ENCODE data around the gene TRMT6. TPM values are rescaled to one million over a fixed set of nuclear protein-coding genes. Genes with fewer than 3 reads are reported as not detected.

Gene TRMT6
- total RNA-seq, 4 donors from 2014 or later: 16.5 to 27.5 (median 19.0) TPM

DNA sequence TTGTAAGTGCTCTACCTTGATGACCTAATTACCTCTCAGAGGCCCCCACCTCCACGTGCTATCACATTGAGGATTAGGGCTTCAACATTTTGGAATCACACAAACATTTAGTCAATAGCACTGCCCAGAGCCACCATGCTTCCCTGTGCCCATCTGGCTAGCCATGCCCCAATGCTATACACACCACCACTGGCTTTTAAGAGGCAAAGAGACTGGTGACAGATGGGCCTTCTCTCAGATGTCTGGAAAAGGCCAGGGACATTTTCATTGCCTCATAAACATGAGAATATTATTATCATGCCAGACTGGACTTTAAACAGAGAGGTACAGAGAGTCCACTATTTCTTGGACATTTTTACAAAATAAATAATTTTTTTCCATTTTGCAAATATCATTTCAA is 29.8 kb downstream of the TRMT6 start:
- in situ Hi-C loops (cut with MboI; ENCODE audit: low sequenced_read_pairs in 4 of 4) (no loop called here), intact Hi-C loops (cut with DNase I; ENCODE audit: low total_unique reads) (no loop called here)
- no peak for TF ChIP-seq POLR2A (IDR thresholded peaks at IDR 0.05)
- TF ChIP-seq, protein P1, sequence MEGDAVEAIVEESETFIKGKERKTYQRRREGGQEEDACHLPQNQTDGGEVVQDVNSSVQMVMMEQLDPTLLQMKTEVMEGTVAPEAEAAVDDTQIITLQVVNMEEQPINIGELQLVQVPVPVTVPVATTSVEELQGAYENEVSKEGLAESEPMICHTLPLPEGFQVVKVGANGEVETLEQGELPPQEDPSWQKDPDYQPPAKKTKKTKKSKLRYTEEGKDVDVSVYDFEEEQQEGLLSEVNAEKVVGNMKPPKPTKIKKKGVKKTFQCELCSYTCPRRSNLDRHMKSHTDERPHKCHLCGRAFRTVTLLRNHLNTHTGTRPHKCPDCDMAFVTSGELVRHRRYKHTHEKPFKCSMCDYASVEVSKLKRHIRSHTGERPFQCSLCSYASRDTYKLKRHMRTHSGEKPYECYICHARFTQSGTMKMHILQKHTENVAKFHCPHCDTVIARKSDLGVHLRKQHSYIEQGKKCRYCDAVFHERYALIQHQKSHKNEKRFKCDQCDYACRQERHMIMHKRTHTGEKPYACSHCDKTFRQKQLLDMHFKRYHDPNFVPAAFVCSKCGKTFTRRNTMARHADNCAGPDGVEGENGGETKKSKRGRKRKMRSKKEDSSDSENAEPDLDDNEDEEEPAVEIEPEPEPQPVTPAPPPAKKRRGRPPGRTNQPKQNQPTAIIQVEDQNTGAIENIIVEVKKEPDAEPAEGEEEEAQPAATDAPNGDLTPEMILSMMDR (IDR thresholded peaks at IDR 0.05 in 4 of 5, conservative IDR thresholded peaks at IDR 0.05 in 1 of 5): no peak
- Histone ChIP-seq H3K36me3 (no peaks in the 10 kb centered on the region), H3K4me3 (no peak overlapping the region), H3K4me1 (no peaks in the 10 kb centered on the region), H3K27ac (no peak overlapping the region), H3K27me3 (no peaks in the 10 kb centered on the region), H3K9me3 (no peaks in the 10 kb centered on the region)
- DNase-seq: no peak
- no peak for ATAC-seq

DNA sequence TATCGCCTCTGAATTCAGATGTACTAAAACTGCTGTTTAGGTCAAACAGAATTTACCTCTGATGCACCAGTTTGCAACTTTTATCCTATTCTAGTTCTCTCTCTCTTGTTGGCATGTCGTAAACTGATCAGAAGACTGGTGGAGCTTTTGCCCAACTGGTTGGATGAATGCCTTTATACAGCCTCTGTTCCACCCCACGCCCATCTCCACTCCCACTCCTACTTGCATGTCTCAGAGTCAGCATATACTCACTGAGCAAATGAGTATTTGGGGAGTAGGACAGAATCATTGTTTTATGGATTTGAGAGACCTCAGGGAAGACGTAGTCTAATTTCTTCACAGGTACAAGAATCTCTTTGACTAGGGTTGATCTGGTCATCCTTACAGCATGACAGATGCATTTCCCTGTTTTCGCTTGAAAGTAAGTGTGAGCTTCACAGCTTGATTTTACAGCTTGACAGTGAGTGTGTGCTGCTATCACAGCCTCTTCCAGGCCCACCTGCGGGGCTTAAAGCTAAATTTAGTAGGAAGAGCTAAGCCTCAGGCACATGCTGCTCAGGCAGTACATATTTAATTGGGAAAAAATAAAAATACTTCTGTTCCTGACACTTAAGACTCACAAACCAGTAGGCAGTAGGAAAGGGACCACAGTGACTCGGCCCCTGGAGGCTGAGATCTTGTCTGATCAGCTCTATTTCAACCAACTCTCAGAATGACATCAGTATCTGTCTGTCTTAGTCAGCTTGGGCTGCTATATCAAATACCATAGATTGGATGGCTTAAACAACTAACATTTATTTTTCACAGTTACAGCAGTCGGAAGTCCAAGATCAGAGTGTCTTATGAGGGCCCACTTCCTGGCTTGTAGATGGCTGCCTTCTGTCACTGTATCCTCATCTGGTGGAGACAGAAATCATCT is 30.4 kb downstream of the TRMT6 start:
- no peaks in the 10 kb centered on the region for H3K27me3 ChIP-seq
- no peaks in the 10 kb centered on the region for H3K4me1 ChIP-seq
- intact Hi-C loops (cut with DNase I; ENCODE audit: low total_unique reads) (no loop called here), in situ Hi-C loops (cut with MboI; ENCODE audit: low sequenced_read_pairs in 4 of 4) (no loop called here)
- H3K27ac ChIP-seq: no peak overlapping the region
- no peak overlapping the region for H3K4me3 ChIP-seq
- H3K36me3 ChIP-seq: no peaks in the 10 kb centered on the region
- no peaks in the 10 kb centered on the region for H3K9me3 ChIP-seq
- DNase-seq (no peak), ATAC-seq (no peak)
- no peak for TF ChIP-seq POLR2A (IDR thresholded peaks at IDR 0.05)
- TF ChIP-seq, protein P1 (IDR thresholded peaks at IDR 0.05 in 4 of 5, conservative IDR thresholded peaks at IDR 0.05 in 1 of 5): no peak

DNA sequence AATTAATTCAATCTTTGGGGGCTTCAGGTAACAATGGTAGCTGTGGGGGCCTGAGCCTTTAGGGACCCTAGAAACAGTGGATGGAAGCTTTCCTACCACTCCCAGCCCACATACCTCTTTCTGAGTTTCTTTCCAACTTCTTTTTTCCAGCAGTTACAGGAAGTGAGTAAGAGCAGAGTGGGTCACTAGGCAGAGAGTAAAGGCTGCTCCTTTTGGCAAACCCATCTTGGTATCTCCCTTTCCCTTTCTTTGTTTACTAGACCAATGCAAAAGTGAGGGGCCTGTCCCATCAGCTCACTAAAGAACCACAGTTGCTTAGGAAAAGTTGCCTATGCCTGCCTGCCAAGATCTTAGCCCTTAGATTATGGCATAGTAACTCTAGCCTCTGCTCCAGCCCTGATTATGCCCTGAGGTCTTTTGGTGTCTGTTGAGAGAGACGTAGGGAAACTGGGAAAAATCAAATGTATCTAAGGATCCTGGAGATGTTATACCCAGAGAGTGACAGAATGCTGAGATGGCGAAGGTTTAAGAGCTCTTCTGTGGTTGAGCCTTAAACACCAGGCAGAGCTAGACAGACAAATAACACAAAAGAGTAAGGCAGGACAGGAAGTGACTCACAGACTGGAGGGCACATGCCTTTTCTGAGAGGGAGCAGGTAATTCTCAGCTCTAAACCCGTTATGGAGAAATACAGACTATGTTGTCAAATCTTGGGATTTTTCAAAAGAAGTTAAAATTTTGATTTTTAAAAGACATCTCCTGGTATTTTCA is 31.3 kb downstream of the TRMT6 start:
- ATAC-seq (no peak), DNase-seq (no peak)
- no peak overlapping the region for H3K27ac ChIP-seq
- no peak overlapping the region for H3K4me3 ChIP-seq
- H3K9me3 ChIP-seq: no peaks in the 10 kb centered on the region
- intact Hi-C loops (cut with DNase I; ENCODE audit: low total_unique reads): no loop called here
- no peaks in the 10 kb centered on the region for H3K4me1 ChIP-seq
- in situ Hi-C loops (cut with MboI; ENCODE audit: low sequenced_read_pairs in 4 of 4): no loop called here
- no peak for TF ChIP-seq POLR2A (IDR thresholded peaks at IDR 0.05)
- TF ChIP-seq, protein P1 (IDR thresholded peaks at IDR 0.05 in 4 of 5, conservative IDR thresholded peaks at IDR 0.05 in 1 of 5): no peak
- H3K27me3 ChIP-seq: no peaks in the 10 kb centered on the region
- no peaks in the 10 kb centered on the region for H3K36me3 ChIP-seq

DNA sequence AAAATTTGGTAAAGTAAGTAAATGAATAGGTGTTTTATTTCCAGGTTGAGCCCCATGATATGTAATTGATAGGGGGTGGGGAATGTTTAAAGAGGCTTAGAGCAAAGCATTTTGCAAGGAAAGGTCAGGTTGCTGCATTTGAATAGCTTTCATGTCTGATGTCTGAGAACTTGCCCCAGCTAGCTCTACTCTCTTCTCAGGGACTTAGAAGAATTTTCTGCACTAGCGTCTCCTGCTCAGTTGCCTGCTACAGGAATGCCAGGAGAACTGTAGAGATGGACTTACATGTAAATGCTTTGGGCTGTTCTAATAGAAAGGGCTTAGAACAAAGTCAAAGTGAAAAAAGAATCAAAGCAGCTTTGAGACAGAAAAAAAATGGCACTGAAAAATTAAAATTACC is 35.5 kb downstream of the TRMT6 start:
- Histone ChIP-seq H3K9me3 (no peaks in the 10 kb centered on the region), H3K4me1 (peaks cover 0 to 3% of the 10 kb centered on the region in 2 donors), H3K4me3 (no peak overlapping the region), H3K36me3 (no peaks in the 10 kb centered on the region), H3K27ac (no peak overlapping the region), H3K27me3 (peaks cover 0 to 13% (median 0%) of the 10 kb centered on the region in 3 donors)
- intact Hi-C loops (cut with DNase I; ENCODE audit: low total_unique reads): no loop called here
- TF ChIP-seq, protein P1 (IDR thresholded peaks at IDR 0.05 in 4 of 5, conservative IDR thresholded peaks at IDR 0.05 in 1 of 5): no peak
- no peak for TF ChIP-seq POLR2A (IDR thresholded peaks at IDR 0.05)
- DNase-seq (no peak), ATAC-seq (no peak)
- in situ Hi-C loops (cut with MboI; ENCODE audit: low sequenced_read_pairs in 4 of 4): no loop called here
